ENCODE results near the gene B4GALNT1. TPM values are rescaled to one million over a fixed set of nuclear protein-coding genes. Genes with fewer than 3 reads are reported as not detected.

The B4GALNT1 gene
- total RNA-seq, 1 donor from 2014 or later = 83.9 TPM

GRCh38 chr12:57627501-57628279 is 5.3 kb downstream of the B4GALNT1 start:
- Mint-ChIP-seq H3K9me3 (ENCODE audit: unreplicated experiment) (peaks cover 20% of the 10 kb centered on the region), H3K4me3 (ENCODE audit: unreplicated experiment) (peak overlapping the region; percentile 55), H3K27ac (ENCODE audit: unreplicated experiment) (no peak overlapping the region), H3K27me3 (ENCODE audit: unreplicated experiment) (peaks cover 53% of the 10 kb centered on the region), H3K4me1 (ENCODE audit: low read depth, unreplicated experiment) (peaks cover 24% of the 10 kb centered on the region), H3K36me3 (ENCODE audit: unreplicated experiment) (peaks cover 12% of the 10 kb centered on the region)
- TF ChIP-seq CTCF (IDR thresholded peaks at IDR 0.05; ENCODE audit: partially characterized antibody, unreplicated experiment) = no peak
- peak; percentile 45 for DNase-seq

- Mint-ChIP-seq H3K36me3 (ENCODE audit: unreplicated experiment) (peaks cover 15% of the 10 kb centered on the region), H3K27ac (ENCODE audit: unreplicated experiment) (peak overlapping the region; percentile 84), H3K27me3 (ENCODE audit: unreplicated experiment) (peaks cover 59% of the 10 kb centered on the region), H3K4me3 (ENCODE audit: unreplicated experiment) (peak overlapping the region; percentile 74), H3K9me3 (ENCODE audit: unreplicated experiment) (peaks cover 25% of the 10 kb centered on the region), H3K4me1 (ENCODE audit: low read depth, unreplicated experiment) (peaks cover 25% of the 10 kb centered on the region)
- no peak for TF ChIP-seq CTCF (IDR thresholded peaks at IDR 0.05; ENCODE audit: partially characterized antibody, unreplicated experiment)
- DNase-seq = no peak
Observed at GRCh38 chr12:57626921-57627445, 6.0 kb downstream of the B4GALNT1 start.

GRCh38 chr12:57626111-57626920 is 6.7 kb downstream of the B4GALNT1 start:
- peaks cover 17% of the 10 kb centered on the region for H3K36me3 Mint-ChIP-seq (ENCODE audit: unreplicated experiment)
- peak; percentile 64 for DNase-seq
- H3K4me1 Mint-ChIP-seq (ENCODE audit: low read depth, unreplicated experiment) = peaks cover 24% of the 10 kb centered on the region
- H3K4me3 Mint-ChIP-seq (ENCODE audit: unreplicated experiment) = peak overlapping the region; percentile 74
- H3K27ac Mint-ChIP-seq (ENCODE audit: unreplicated experiment) = peak overlapping the region; percentile 84
- H3K9me3 Mint-ChIP-seq (ENCODE audit: unreplicated experiment) = peaks cover 23% of the 10 kb centered on the region
- H3K27me3 Mint-ChIP-seq (ENCODE audit: unreplicated experiment) = peaks cover 57% of the 10 kb centered on the region
- TF ChIP-seq CTCF (IDR thresholded peaks at IDR 0.05; ENCODE audit: partially characterized antibody, unreplicated experiment) = no peak

- DNase-seq = no peak
Observed at GRCh38 chr12:57625261-57626032, 7.6 kb downstream of the B4GALNT1 start.

More at GRCh38 chr12:57625261-57626032, 7.6 kb downstream of the B4GALNT1 start:
- Mint-ChIP-seq H3K27me3 (ENCODE audit: unreplicated experiment) (peaks cover 60% of the 10 kb centered on the region), H3K4me3 (ENCODE audit: unreplicated experiment) (peak overlapping the region; percentile 38), H3K9me3 (ENCODE audit: unreplicated experiment) (peaks cover 21% of the 10 kb centered on the region), H3K4me1 (ENCODE audit: low read depth, unreplicated experiment) (peaks cover 27% of the 10 kb centered on the region), H3K36me3 (ENCODE audit: unreplicated experiment) (peaks cover 17% of the 10 kb centered on the region), H3K27ac (ENCODE audit: unreplicated experiment) (no peak overlapping the region)
- no peak for TF ChIP-seq CTCF (IDR thresholded peaks at IDR 0.05; ENCODE audit: partially characterized antibody, unreplicated experiment)

Data from glutamatergic neuron (in vitro differentiated cells).